Smooth muscle cell of the brain vasculature (primary cell): ENCODE measurements around the gene CTAGE1.

Experiments
- DNase-seq: peaks from one replicate; pipeline ENCODE4 v3.0.0-alpha.2; 2012; ENCODE audit warnings: low read depth, low spot score

The CTAGE1 gene

DNA sequence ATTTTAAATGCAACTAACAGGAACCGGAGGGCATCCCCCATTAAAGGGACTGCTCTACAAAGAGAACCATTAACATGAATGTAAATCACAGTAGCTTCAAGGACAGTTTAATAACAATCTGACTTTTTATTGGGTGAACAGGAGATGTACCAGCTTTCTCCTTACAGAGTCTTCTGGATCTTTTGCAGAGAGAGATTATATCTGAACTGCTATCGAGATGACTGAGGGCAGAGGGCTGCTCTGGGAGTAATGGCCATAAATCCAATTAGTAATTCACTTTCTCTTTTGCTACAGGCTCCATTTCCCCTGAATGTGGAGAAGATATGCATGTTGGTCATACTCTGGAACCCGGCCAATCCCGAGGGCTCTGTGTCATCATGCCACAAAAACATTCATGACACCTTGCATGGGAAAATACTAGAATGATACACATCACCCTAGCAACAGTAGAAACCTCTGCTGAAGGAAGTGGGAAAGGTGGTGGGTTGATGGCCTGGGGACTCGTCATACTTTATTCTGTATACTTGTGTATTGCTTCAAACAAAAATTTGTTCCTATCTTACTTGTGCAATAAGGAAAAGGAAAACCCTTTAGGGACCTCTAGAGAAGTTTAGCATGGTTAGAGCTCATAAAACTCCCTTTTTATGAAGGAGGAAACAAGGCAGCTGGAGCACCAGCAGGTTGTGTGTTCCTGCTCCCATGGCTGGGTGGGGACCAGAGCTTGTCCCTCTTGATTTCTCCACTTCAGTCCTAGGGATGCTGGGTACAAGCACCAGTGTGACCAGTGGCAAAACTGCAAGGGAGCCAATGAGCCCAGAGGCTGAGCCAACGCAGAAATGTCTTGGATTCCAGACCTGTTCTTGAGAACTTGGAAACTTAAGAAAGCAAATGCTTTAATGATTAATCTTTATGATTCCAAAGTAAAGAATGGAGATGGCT lies 26.0 kb downstream of the CTAGE1 start:
- DNase-seq = peak; percentile 18

DNA sequence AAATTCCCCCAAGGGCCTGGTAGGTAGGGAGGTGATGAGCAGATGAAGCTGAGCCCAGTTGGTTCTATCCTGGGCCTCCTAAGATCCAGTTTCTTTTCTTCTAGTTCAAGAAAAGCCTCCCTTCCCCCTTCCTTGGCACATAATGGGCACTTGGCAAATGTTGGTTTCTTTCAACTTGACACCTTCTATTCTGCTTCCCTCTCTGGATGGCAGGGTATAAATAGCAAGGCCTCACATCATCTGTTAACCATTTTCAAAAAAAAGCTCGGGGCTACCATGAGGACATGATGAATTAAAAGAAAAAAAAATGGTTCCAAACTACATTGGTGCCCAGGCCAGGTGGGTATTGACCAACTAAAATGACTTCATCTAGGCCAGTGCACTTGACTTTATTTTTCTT lies 29.9 kb downstream of the CTAGE1 start:
- no peak for DNase-seq

DNA sequence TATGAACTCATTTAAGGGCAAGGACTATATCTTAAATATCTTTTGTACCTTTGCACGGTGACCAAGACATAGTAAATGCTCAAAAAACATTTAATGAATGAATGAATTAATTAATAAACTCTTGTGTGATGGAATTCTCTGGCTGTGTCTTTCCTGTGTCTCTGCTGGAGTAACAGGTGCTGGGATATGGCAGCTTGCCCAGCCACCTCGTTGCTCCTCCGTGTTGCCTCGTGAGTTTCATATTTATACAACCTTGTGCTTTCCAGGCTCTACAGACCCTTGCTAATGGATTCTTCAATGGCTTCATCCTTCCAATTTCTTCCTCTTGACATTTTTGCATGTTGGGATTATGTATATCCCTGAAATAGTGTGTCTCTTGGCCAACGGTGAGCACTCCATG lies 30.4 kb downstream of the CTAGE1 start:
- no peak for DNase-seq

DNA sequence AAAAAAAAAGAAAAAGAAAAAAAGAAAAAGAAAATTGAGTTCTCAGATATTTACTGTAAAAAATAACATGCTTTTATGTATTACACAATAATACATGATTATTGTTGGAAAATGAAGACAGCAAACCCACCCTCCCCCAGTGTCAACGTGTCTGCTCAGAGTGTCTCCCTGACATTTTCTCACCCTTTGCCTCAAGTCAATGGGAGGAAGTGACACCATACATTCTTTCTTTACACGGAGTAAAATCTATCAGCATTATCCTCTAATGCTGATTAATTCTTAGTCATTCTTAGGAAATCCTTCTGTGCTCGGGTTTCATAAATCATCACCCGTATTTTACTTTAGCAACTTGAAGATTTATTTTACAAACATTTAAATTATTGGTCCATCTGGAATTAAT lies 32.0 kb downstream of the CTAGE1 start:
- DNase-seq = no peak

DNA sequence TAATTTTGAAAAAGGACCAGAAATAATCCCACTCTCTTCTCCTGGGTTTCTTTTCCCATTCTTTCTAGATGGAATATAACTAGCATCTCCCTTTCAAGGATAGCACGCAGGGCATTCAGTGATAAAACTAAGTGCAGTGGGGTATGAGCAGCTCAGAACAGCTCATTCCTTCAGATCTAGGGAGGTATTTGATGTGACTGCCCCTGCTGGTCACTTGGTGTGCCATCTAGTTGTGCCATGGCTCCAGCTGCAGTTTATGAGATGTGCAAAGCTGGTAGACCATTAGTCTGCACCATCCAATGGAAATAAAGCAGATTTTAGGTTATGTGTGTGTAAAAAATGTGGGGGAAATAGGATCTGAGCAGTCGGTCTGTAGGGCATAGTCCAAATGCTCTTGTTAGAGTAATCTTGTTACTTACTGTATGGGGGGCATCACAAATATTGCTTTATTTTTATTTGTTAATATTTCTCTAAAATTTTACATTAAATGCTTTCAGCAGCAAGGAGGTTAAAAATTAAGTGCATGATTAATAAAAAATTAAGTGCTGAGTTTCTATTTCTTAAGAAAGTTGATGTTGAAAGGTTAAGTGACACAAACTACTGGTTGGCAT lies 38.9 kb downstream of the CTAGE1 start:
- no peak for DNase-seq

DNA sequence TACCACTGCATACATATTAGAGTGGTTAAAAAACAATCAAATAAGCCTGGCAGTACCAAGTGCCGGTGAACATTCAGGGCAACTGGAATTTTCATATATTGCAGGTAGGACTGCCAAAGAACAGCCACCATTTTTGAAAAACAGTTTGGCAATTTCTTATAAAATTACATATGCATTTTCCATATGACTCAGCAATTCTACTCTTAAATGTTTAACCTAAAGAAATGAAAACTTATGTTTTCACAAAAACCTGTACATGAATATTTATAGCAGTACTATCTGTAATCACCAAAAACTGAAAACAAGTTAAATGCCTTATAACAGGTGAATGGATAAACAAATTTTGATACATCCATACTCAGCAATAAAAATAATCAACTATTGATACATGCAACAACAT lies 39.9 kb downstream of the CTAGE1 start:
- no peak for DNase-seq

DNA sequence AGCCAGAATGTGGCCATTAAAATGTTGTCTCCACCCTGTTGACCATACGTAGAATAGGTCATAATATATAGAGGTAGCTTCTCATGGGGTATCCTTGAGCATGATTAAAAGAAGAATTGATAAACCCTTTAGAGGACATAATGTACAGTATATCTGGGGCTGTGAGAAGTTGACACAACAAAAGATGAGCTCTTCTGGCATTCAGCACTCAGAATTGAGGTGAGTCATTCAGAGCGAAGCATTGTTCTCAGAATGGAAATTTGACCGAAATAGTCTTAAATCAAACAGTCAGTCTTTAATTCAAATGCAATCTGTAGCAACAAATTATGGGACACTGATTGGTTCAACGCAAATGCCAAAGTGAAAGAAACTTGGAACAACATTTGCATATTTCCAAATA lies 47.3 kb downstream of the CTAGE1 start:
- no peak for DNase-seq

DNA sequence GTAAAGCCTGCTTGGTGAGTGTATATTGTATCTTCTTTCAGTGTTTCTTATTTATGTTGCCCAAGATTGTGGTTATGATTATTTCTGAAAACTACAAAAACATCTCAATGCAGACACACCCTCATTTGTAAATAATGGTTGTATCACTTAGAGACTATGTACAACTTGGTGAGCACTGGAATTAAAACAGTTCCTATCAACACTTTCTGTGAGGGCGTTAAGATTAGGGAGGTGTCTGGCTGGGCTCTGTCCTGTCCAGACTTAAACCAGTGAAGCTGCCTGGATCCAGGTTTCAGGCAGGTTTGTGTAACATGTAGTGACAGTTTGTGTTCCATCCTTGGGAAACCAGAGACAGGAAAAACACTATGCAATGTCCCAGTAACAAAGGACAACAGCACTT lies 49.7 kb downstream of the CTAGE1 start:
- no peak for DNase-seq

DNA sequence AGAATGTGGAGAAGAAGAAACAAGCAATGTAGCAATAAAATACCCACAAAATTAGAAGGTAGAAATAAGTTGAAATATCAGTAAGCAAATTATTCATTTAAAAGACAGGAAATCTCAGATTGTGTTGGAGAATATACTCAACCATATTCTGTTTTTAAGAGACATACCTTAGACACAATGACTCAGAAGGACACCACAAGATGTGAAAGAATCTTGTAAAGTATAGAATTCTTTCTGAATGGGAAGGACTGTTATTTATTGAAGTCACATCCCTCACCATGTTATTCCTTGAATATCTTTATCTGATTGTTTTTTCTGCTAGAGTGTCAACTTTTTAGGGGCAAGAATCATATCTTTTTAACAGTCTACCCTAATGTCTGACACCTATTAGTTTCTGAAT lies 50.4 kb downstream of the CTAGE1 start:
- no peak for DNase-seq

DNA sequence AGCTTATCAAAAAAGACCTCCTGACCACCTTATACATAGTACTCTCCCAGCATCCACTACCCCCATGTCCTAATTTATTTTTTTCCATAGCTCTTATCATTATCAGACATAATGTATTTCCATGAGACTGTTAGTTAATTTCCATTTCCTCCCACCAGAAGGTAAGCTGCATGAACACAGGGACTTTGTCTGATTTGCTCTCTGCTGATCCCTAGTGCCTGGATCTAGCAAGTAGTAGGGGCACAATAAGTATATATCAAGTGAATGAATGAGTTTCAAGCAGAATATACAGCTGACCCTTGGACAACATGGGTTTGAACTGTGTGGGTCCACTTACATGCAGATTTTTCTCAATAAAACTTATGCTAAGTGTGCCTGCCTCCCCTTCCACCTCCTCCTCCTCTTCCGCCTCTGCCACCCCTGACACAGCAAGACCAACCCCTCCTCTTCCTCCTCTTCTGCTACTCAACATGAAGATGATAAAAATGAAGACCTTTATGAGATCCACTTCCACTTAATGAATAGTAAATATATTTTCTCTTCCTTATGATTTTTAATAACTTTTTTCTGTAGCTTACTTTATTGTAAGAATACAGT lies 53.8 kb downstream of the CTAGE1 start:
- DNase-seq = no peak
